Gastroesophageal sphincter (tissue), 4 donors: ENCODE measurements around the gene MGRN1. TPM values are rescaled to one million over a fixed set of nuclear protein-coding genes. Genes with fewer than 3 reads are reported as not detected.

Source experiments
- ATAC-seq: fragments of 150-250 bp; one replicate; pipeline ENCODE4 v1.9.1; 2016; ENCODE audit warnings: mild to moderate bottlenecking, moderate library complexity
- H3K27ac ChIP-seq, 4 donors: fragments of 200-600 bp; sonication (generic) in 3 of 4; 1 replicate in 3 of 4; 2 replicates in 1 of 4; pipeline ENCODE4 v1.5.1; 2016 to 2019
- H3K27me3 ChIP-seq: fragments of 200-600 bp; sonication (generic); one replicate; pipeline ENCODE4 v1.5.1; 2019
- H3K36me3 ChIP-seq, 2 donors: fragments of 200-600 bp; sonication (generic); one replicate each; pipeline ENCODE4 v1.5.1; 2019; ENCODE audit warnings: control low read depth in 1 of 2
- H3K4me1 ChIP-seq, 3 donors: fragments of 200-600 bp; sonication (generic); 1 replicate in 2 of 3; 2 replicates in 1 of 3; pipeline ENCODE4 v1.5.1; 2016 to 2019; ENCODE audit warnings: control low read depth in 2 of 3
- H3K4me3 ChIP-seq, 2 donors: fragments of 200-600 bp; sonication (generic); one replicate each; pipeline ENCODE4 v1.5.1; 2019; ENCODE audit warnings: mild to moderate bottlenecking in 1 of 2, moderate library complexity in 1 of 2
- H3K9me3 ChIP-seq, 3 donors: fragments of 200-600 bp; sonication (generic); one replicate each; pipeline ENCODE4 v1.5.1; 2017 to 2019; ENCODE audit warnings: control low read depth in 2 of 3
- CTCF ChIP-seq, 4 experiments: fragments of 200-600 bp in 2 of 4; fragments of 450-650 bp in 2 of 4; sonication (generic) in 1 of 4; IDR thresholded peaks; one replicate each; pipeline ENCODE4 v1.5.1; 2017 to 2019; ENCODE audit warnings: antibody characterized with exemption in 4 of 4, mild to moderate bottlenecking in 2 of 4, moderate library complexity in 2 of 4
- EP300 ChIP-seq: sonication (generic); formaldehyde crosslinking; IDR thresholded peaks from one replicate; pipeline ENCODE4 v1.6.1; 2017; ENCODE audit warnings: antibody characterized with exemption, mild to moderate bottlenecking
- POLR2A ChIP-seq, 2 donors: fragments of 450-650 bp; IDR thresholded peaks; one replicate each; pipeline ENCODE4 v1.6.1; 2017; ENCODE audit warnings: antibody characterized with exemption in 2 of 2, mild to moderate bottlenecking in 2 of 2, moderate library complexity in 1 of 2
- POLR2AphosphoS5 ChIP-seq: sonication (generic); formaldehyde crosslinking; IDR thresholded peaks from one replicate; pipeline ENCODE4 v1.6.1; 2017; ENCODE audit warnings: antibody characterized with exemption
- WGBS, 2 donors: methylation state at CpG; one replicate each; pipeline ENCODE4 v1.1.5; 2018; ENCODE audit warnings: low coverage in 1 of 2; 5-methylcytosine and 5-hydroxymethylcytosine counted together
- total RNA-seq, 4 donors: library from RNA; depleted of rRNA; stranded (reverse); fragments of >200 nt; gene quantifications; one replicate each; pipeline ENCODE4 v1.1.0, GENCODE V29; 2016

Gene MGRN1
- total RNA-seq, 4 donors from 2014 or later = 29.2 to 67.0 (median 40.5) TPM

GRCh38 chr16:4624827-4625559 lies 367 bp downstream of the MGRN1 start:
- no peaks in the 10 kb centered on the region for H3K36me3 ChIP-seq
- no peaks in the 10 kb centered on the region for H3K9me3 ChIP-seq
- peak; percentile 95 to 97 for TF ChIP-seq POLR2A (IDR thresholded peaks at IDR 0.05)
- peak; percentile 75 for TF ChIP-seq POLR2AphosphoS5
- TF ChIP-seq EP300 = no peak
- H3K4me1 ChIP-seq = peaks cover 0 to 45% (median 17%) of the 10 kb centered on the region in 3 donors
- peak; percentile 54 for ATAC-seq
- peak overlapping the region; percentile 81 to 98 (median 96) for H3K27ac ChIP-seq
- no CpG with 5 or more reads among the region's 80 CpGs for WGBS, 2 donors
- peak overlapping the region; percentile 68 for H3K4me3 ChIP-seq
- H3K27me3 ChIP-seq = no peaks in the 10 kb centered on the region

- no peaks in the 10 kb centered on the region for H3K9me3 ChIP-seq
- H3K27ac ChIP-seq = peak overlapping the region; percentile 81 to 98 (median 96)
- H3K4me3 ChIP-seq = peak overlapping the region; percentile 68
- H3K27me3 ChIP-seq = no peaks in the 10 kb centered on the region
- 0 to 2% methylated on average over 5 to 10 of the region's 11 CpGs for WGBS, 2 donors
- TF ChIP-seq CTCF (IDR thresholded peaks at IDR 0.05) (no peak), POLR2AphosphoS5 (no peak), POLR2A (IDR thresholded peaks at IDR 0.05) (no peak), EP300 (no peak)
- no peak for ATAC-seq
- no peaks in the 10 kb centered on the region for H3K36me3 ChIP-seq
- peaks cover 0 to 45% (median 17%) of the 10 kb centered on the region in 3 donors for H3K4me1 ChIP-seq
Measured at GRCh38 chr16:4625560-4626159, 1.0 kb downstream of the MGRN1 start.

- Histone ChIP-seq H3K9me3 (no peaks in the 10 kb centered on the region), H3K36me3 (no peaks in the 10 kb centered on the region), H3K27ac (peak overlapping the region in 3 of 4 donors; percentile 93 to 98 (median 98)), H3K27me3 (no peaks in the 10 kb centered on the region), H3K4me1 (peaks cover 0 to 45% (median 17%) of the 10 kb centered on the region in 3 donors), H3K4me3 (peak overlapping the region in 1 of 2 donors; percentile 68)
- ATAC-seq = no peak
- WGBS, 2 donors = 51 to 90% methylated on average over 2 to 4 of the region's 6 CpGs
- TF ChIP-seq EP300 (no peak), CTCF (IDR thresholded peaks at IDR 0.05) (no peak), POLR2AphosphoS5 (no peak), POLR2A (IDR thresholded peaks at IDR 0.05) (no peak)
Measured at GRCh38 chr16:4626396-4626795, 1.8 kb downstream of the MGRN1 start.

GRCh38 chr16:4628283-4628682 lies 3.7 kb downstream of the MGRN1 start:
- TF ChIP-seq EP300 = no peak
- no peak for TF ChIP-seq POLR2AphosphoS5
- TF ChIP-seq POLR2A (IDR thresholded peaks at IDR 0.05) = no peak
- TF ChIP-seq CTCF (IDR thresholded peaks at IDR 0.05) = no peak
- Histone ChIP-seq H3K4me1 (peaks cover 0 to 45% (median 17%) of the 10 kb centered on the region in 3 donors), H3K4me3 (no peak overlapping the region), H3K27ac (no peak overlapping the region), H3K36me3 (no peaks in the 10 kb centered on the region), H3K27me3 (no peaks in the 10 kb centered on the region), H3K9me3 (no peaks in the 10 kb centered on the region)
- WGBS, 2 donors = 91 to 94% methylated on average over 4 to 7 of the region's 9 CpGs
- ATAC-seq = no peak

GRCh38 chr16:4631444-4631843 lies 6.8 kb downstream of the MGRN1 start:
- Histone ChIP-seq H3K27me3 (no peaks in the 10 kb centered on the region), H3K9me3 (no peaks in the 10 kb centered on the region), H3K27ac (no peak overlapping the region), H3K36me3 (peaks cover 0 to 18% of the 10 kb centered on the region in 2 donors), H3K4me3 (no peak overlapping the region), H3K4me1 (peaks cover 0 to 32% (median 6%) of the 10 kb centered on the region in 3 donors)
- 100% methylated on average over 1 of the region's 1 CpG for WGBS, 2 donors
- ATAC-seq = no peak
- TF ChIP-seq CTCF (IDR thresholded peaks at IDR 0.05) (no peak), POLR2A (IDR thresholded peaks at IDR 0.05) (no peak), POLR2AphosphoS5 (no peak), EP300 (no peak)
